A549 treated with DMSO at 1 μM for 4 hours (cell line): Measurements from ENCODE around the gene MLX. TPM values are rescaled to one million over a fixed set of nuclear protein-coding genes. Genes with fewer than 3 reads are reported as not detected.

Experiments
- total RNA-seq: library from RNA; stranded (reverse); fragments of 200-300 nt; extraction: Qiagen RNA extraction; gene quantifications from 5 replicates; pipeline ENCODE4 v1.2.3, GENCODE V29; 2022; ENCODE audit warnings: low read depth

The MLX gene, protein sequence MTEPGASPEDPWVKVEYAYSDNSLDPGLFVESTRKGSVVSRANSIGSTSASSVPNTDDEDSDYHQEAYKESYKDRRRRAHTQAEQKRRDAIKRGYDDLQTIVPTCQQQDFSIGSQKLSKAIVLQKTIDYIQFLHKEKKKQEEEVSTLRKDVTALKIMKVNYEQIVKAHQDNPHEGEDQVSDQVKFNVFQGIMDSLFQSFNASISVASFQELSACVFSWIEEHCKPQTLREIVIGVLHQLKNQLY
- 51.9 to 63.2 TPM (median 59.8 TPM) in 5 replicates for total RNA-seq

DNA sequence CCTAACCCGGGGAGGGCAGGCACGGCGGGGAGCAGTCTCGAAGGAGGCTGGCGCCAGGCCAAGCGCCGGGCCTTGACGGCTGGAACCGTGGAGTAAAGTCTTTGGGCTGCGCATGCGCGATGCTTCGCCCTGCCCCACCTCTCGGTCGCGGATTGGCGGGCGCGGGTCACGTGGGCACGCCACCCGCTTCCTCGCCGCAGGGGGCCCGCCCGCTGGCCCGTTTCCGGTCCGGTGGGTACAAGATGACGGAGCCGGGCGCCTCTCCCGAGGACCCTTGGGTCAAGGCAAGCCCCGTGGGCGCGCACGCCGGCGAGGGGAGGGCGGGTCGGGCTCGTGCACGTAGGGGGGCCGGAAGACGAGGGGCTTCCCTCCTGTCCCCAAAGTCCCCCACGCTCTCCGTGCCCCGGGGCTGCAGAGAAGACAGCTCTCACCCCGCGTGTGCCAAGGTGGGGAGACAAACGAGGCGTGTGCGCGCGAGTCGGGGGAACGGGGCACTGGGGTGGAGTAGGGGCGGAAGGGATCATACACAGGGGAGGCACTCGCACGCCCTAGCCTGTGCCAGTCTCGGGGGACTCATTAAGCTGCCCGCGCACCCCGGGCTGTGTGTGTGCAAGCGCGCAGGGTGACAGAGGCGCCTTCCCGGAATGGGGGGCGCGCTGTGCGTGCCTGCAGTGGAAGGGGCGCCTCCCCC lies at the start of gene MLX:
Gene MLX, plus strand, starts transcription at position 218 of the 691 bp plus-strand sequence. Its CDS starts 25 bp downstream, at position 243.

DNA sequence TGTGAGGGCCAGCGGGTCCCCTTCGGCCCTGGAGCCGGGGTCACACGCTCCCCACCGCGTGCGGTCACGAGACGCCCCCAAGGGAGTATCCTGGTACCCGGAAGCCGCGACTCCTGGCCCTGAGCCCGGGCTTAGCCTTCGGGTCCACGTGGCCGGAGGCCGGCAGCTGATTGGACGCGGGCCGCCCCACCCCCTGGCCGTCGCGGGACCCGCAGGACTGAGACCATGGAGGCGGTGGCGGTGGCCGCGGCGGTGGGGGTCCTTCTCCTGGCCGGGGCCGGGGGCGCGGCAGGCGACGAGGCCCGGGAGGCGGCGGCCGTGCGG lies 30.9 kb upstream of the MLX start, which contains the start of gene NAGLU:
Gene NAGLU, plus strand, starts transcription at position 194 of the 324 bp plus-strand sequence. Its CDS starts 32 bp downstream, at position 226.

DNA sequence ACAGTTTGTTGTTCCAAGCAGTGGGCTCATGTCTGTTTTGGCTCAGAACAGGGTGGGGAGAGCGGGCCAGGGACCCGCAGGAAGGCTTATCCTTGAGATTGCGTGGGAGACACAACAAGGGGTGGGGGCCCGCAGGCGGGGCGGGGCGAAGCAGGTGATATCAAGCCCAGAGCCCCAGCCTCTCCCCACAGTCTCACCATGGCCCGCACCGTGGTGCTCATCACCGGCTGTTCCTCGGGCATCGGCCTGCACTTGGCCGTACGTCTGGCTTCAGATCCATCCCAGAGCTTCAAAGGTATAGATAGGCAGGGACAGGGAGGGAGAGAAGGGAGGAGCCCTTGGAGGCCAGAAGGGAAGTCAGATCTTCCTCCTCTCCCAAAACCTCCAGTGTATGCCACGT lies 14.2 kb upstream of the MLX start, which contains the start of gene HSD17B1:
Gene HSD17B1, plus strand, starts transcription at position 188 of the 400 bp plus-strand sequence. Its CDS starts 11 bp downstream, at position 199.

DNA sequence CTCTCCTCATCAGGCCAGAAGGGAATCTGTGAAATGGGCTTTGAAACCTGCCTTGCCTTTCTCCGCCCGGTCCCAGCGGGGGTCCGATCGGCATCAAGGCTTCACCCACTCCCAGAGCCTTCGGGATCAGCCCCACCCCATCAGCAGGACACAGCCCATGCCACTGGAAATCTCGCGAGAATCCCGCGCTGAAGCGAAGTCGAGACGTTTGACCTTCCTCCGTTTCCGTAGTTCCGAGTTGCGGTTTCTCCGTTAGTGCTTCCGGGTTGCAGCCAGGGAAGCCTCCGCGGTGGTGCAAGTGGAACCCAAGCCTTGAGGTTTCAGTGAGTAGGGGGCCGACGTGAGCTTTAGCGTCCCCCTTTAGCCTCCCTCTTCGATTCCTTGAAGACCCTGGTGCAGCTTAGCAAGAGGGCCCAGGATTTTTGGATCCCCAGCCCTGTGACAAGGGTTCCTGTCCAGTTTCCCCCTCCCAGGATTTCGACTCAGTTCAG lies 5.0 kb upstream of the MLX start, which contains the start of gene COASY:
Gene COASY, plus strand, starts transcription at position 252 of the 491 bp plus-strand sequence. CDS start 475 bp downstream, outside the sequence.

DNA sequence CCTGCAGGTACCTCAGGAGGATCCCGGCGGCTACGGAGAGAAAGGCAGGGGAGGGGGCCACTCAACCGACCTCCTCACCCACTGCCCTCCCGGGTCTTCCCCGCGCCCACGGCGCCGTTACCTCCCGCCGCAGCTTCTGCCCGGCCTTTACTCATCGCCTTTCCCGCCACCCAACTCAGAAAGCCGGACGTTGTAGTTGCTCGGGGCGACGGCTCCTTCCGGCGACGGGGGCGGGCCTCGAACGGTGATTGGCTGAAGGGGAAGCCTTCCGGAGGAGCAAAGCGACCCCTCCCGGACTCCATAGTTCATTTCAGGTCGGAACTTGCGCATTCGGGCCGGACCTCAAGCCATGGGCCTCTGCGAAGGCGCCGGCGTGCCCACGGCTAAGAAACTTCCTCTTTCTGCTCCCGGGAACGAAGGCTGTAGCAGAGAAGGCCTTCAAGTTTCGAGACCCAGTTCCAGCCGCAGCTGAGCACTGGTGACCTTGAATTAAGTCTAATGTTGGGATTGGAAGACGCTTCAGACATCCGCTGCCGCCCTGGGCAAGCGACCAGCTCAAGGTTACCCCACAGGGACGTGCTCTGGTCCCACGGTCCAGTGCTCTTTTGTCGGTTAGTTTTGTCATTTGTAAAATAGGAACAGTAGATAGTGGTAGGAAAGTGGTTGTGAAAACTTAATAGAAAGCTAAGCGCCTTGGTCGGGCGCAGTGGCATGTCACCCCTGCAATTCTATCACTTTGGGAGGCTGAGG lies 10.8 kb downstream of the MLX start, which contains the start of gene PSMC3IP:
Gene PSMC3IP, minus strand, starts transcription at position 198 of the 750 bp plus-strand sequence. Its CDS starts 43 bp downstream, at position 155.

DNA sequence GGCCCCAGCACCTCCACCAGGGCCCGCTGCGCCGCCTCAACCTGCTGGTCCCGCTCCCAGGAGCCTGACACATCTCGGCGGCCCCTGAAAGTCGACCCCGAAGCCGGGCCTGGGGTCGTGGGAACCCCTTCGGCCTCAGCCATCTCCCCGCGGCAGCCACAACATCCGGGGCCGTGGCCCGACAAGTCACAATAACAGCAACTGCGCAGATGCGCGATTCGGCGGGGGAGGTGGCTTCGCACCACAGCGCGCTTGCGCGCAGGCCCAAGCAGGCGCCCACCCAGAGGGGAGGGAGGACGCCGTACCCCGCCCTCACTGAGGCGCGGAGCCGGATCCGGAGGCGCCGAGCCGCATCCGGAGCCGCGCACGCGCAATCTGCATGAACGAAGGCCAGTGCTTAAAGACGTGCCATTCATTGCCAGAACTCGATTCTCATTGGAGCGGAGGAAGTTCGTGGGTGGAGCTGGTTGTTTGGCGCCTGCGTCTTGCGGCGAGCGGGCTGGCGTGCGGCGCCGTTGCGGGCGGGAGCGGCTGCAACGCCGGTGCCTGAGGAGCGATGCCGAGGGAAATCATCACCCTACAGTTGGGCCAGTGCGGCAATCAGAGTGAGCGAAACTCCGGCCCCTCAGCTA lies 42.4 kb downstream of the MLX start, which contains the start of the genes RETREG3 and TUBG1:
Gene RETREG3, minus strand, starts transcription at position 193 of the 632 bp plus-strand sequence. Its CDS starts 50 bp downstream, at position 143.
Gene TUBG1, plus strand, starts transcription at position 502 of the 632 bp plus-strand sequence. Its CDS starts 55 bp downstream, at position 557.

Other genes with a start within 250 kb of the MLX start
- 73.6 to 93.7 TPM (median 89.8 TPM) in 5 replicates for gene STAT3, start 178.7 kb upstream of the MLX start, total RNA-seq
- gene CAVIN1, start 143.8 kb upstream of the MLX start, total RNA-seq = 454 to 515 TPM (median 493 TPM) in 5 replicates
- 36.9 to 55.3 TPM (median 45.9 TPM) in 5 replicates for gene ATP6V0A1, start 108.2 kb upstream of the MLX start, total RNA-seq
- 41.6 to 46.5 TPM (median 43.3 TPM) in 5 replicates for gene NAGLU, start 30.9 kb upstream of the MLX start, total RNA-seq
- 0.84 to 1.5 TPM (median 1.4 TPM) in 5 replicates for gene HSD17B1, start 14.2 kb upstream of the MLX start, total RNA-seq
- gene COASY, start 5.0 kb upstream of the MLX start, total RNA-seq = 109 to 137 TPM (median 125 TPM) in 5 replicates
- gene PSMC3IP, start 10.6 kb downstream of the MLX start, total RNA-seq = 35.4 to 41.6 TPM (median 37.2 TPM) in 5 replicates
- gene RETREG3, start 42.3 kb downstream of the MLX start, total RNA-seq = 28.1 to 34.5 TPM (median 32.2 TPM) in 5 replicates
- gene TUBG1, start 42.6 kb downstream of the MLX start, total RNA-seq = 140 to 165 TPM (median 152 TPM) in 5 replicates
- 18.0 to 26.0 TPM (median 23.3 TPM) in 5 replicates for gene TUBG2, start 92.2 kb downstream of the MLX start, total RNA-seq
- 16.0 to 20.7 TPM (median 16.6 TPM) in 5 replicates for gene PLEKHH3, start 109.9 kb downstream of the MLX start, total RNA-seq
- 0.24 to 0.46 TPM (median 0.37 TPM) in 5 replicates for gene CCR10, start 114.7 kb downstream of the MLX start, total RNA-seq
- 5.6 to 7.0 TPM (median 6.3 TPM) in 5 replicates for gene CNTNAP1, start 115.4 kb downstream of the MLX start, total RNA-seq
- gene EZH1, start 177.9 kb downstream of the MLX start, total RNA-seq = 8.4 to 12.4 TPM (median 11.1 TPM) in 5 replicates
- gene RAMP2, start 194.1 kb downstream of the MLX start, total RNA-seq = 0.69 to 1.2 TPM (median 0.85 TPM) in 5 replicates
- gene VPS25, start 206.3 kb downstream of the MLX start, total RNA-seq = 124 to 130 TPM (median 127 TPM) in 5 replicates
- 0.56 to 2.4 TPM (median 1.6 TPM) in 5 replicates for gene WNK4, start 213.5 kb downstream of the MLX start, total RNA-seq
- gene COA3, start 231.6 kb downstream of the MLX start, total RNA-seq = 118 to 145 TPM (median 129 TPM) in 5 replicates
- 0.05 to 0.28 TPM (median 0.05 TPM) in 4 of 5 replicates, not detected in the other for gene CNTD1, start 231.8 kb downstream of the MLX start, total RNA-seq